ENCODE measurements around the gene PHACTR1.

DNA sequence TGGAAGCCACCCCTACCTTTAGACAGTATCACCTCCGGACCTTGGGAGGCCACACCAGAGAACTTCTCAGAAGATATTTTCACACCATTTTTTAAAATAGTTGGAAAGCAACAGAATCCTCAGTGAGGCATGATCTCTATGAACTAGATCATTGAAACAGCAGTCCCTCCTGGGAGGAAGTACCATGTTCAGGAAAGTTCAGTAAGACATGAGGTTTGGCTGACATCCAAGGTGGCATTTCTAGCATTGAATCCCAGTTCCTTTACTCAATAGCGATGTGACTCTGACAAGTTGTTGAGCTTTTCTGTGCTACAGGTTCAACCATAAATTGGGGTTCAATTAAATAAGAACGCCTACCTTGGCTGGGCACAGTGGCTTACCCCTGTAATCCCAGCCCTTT lies 442.7 kb downstream of the PHACTR1 start:
- TF ChIP-seq, protein P1, sequence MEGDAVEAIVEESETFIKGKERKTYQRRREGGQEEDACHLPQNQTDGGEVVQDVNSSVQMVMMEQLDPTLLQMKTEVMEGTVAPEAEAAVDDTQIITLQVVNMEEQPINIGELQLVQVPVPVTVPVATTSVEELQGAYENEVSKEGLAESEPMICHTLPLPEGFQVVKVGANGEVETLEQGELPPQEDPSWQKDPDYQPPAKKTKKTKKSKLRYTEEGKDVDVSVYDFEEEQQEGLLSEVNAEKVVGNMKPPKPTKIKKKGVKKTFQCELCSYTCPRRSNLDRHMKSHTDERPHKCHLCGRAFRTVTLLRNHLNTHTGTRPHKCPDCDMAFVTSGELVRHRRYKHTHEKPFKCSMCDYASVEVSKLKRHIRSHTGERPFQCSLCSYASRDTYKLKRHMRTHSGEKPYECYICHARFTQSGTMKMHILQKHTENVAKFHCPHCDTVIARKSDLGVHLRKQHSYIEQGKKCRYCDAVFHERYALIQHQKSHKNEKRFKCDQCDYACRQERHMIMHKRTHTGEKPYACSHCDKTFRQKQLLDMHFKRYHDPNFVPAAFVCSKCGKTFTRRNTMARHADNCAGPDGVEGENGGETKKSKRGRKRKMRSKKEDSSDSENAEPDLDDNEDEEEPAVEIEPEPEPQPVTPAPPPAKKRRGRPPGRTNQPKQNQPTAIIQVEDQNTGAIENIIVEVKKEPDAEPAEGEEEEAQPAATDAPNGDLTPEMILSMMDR (IDR thresholded peaks at IDR 0.05), result no peak
- no peak for TF ChIP-seq POLR2A (IDR thresholded peaks at IDR 0.05)
- no peak for TF ChIP-seq POLR2AphosphoS5 (IDR thresholded peaks at IDR 0.05; ENCODE audit: insufficient read depth in 1 of 2, low read depth in 1 of 2)
